Superior temporal gyrus (tissue), 1 donor: ENCODE data around the gene KIF11.
"Not testable (repeated sequence)": the region's sequence is repeated elsewhere in the genome, so short reads cannot be mapped to it uniquely, and the experiment has no call there.

ENCODE experiments used
- DNase-seq: peaks from one replicate; pipeline ENCODE4 v3.0.0-alpha.2; 2016; ENCODE audit errors: extremely low spot score

KIF11 gene

DNA sequence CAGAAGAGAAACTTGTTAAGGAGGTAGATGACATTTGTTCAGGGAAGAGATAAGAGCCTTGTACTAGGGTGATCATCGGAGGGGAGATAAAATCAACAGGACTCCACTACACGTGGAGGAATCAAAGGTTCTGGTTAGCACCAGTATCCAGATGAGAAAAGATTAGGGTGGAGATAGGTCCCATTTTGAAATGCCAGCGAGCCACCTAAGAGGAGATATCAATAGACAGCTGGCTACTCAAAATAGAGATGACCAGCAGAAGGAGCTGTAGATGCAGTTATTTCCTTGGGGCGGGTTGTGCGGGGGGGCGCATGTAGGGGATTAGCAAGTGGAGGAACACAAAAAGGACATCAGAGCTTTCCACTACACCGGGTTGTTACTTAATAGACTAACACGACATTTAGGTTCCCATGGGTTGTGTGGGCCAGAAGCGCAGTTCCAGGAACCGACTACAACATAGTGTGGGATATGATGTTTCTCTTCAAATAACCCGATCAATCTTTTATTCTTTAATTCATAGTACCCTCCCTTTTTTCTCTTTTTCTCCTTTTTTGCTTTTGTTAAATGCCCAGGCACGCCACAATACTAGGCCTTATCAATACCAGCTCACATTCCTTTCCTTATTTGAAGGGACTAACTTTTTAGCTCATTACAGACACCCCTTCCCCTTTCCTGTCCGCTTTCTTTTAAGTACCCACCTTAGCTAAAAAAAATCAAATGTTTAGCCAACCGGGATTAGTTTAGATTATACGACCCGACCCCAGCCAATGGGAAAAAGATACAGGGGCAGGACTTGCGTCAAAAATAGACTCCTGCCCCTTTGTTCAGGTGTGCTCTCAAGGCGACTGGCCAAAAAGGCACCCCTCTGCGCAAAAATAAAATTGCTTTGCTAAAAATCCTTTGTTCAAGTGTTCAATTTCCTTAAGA lies 2.0 kb upstream of the KIF11 start:
- DNase-seq: peak; percentile 50

DNA sequence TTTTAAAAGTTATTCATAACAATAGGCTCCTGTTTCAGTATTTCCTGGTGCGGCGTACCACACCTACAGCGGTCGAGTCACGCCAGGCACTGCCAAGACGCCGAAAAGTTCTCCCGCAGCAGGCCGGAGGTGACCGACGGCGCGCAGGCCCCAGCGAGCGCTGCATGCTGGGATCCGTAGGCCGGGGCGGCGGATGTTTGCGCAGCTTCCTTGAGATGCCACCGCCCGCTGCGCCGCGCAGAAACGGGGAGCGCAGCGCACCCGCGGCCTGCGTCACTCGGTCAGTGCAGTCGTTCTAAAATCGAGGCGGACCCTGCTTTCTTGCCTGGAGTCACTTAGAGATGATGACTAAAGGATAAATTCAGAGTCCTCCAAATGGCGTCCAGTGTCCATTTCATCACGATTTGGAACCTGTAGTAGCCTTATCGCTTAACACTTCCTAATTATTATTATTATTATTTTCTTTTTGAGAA lies 1.3 kb upstream of the KIF11 start:
- peak; percentile 90 for DNase-seq

DNA sequence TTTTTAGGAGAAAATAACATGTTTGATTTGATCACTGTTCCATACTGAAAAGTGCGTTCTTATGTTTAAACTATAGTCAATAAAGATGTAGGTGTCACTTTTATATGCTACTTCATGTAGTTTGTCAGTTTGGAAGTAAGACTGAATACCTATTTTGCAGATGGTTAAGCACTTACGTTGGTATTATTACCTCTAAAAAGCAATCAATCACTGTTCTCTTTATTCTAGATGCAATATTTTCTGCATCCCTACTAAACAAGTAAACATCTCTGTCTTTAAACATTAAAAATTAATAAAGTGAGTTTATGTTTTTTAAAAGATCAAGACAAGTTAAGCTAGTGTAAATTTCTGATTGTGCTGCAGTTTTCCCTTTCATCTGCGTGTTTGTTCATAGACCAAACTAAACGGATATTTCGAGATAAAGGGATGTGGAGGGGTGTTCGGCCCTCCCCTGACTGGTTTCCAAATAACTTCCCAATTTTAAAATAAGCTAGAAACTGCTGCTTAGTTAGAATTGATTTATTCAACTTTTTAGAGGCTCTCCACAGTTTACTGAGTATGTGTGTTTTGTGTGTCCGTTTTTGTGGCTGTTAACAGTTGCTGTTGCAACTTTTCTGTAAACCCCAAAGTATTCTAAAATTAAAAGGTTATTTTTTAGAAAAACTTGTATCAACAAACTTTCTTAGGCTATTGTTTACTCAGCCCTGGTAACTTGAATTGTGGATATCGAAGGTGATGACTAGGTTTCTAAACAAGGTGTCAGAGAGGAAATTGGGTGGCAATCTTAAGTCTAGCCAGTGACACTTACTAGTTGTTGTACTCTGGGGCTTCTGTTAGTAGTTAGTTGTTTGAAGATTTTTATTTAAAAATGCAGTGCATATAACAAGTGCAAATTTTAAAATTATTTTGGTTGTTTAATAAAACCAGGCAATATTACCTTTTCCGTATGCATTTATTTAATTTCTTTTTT lies 974 bp downstream of the KIF11 start:
- no peak for DNase-seq

DNA sequence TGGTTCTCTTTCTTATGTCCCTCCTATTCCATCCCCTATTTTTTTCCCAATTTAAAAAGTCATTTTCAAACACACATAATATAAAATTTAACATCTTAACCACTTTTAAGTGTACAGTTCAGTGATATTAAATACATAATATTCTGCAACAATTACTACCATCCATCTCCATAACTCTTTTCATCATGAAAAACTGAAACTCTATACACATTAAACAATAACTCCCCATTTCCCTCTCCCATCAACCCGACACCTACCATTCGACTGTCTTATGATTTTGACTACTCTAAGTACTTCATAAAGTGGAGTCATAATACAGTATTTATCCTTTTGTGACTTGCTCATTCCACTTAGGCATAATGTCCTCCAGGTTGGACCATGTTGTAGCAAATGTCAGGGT lies 2.6 kb downstream of the KIF11 start:
- no peak for DNase-seq

DNA sequence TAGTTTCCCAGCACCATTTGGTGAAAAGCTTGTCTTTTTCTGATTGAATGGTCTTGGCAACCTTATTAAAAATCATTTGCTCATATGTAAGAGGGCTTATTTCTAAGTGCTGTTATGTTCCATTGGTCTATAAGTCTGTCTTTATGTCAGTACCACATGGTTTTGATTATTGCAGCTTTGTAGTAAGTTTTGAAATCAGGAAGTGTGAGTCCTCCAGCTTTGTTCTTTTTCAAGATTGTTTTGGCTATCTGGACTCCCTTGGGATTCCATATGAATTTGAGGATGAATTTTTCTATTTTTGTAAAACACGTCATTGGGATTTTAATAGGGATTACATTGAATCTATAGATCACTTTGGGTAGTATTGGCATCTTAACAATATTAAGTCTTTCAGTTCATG lies 5.4 kb downstream of the KIF11 start:
- no peak for DNase-seq

DNA sequence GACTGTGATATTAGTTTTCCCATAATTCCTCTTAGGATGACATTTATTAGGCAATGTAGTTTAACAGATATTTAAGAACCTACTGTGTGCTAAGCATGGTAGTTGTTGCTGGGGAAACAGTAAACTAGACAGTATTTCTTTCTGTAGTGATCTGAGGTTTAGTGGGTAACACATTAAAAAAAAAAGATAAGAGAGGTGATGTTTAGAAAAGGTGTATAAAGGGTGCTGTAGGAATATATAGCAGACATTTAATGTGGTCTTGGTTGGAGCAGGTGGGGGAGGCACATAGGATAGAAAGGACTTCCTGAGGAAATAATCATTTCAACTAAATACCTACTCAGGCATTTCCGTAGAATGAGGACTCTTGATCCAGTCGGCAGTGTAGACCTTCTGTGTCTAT lies 11.9 kb downstream of the KIF11 start:
- no peak for DNase-seq

DNA sequence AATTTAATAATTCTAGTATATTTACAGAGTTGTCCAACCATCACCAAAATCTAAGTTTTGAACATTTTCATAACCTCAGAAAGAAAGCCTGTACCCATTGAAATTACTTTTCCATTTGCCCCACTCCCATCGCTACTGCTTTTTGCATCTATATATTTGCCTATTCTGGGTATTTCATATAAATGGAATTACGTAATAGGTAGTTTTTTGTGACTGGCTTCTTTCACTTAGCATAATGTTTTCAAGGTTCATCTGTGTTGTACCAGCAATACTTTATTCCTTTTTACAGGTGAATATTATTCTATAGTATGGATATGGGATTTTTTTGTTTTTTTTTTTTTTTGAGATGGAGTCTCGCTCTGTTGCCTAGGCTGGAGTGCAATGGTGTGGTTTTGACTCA lies 22.6 kb downstream of the KIF11 start:
- no peak for DNase-seq

DNA sequence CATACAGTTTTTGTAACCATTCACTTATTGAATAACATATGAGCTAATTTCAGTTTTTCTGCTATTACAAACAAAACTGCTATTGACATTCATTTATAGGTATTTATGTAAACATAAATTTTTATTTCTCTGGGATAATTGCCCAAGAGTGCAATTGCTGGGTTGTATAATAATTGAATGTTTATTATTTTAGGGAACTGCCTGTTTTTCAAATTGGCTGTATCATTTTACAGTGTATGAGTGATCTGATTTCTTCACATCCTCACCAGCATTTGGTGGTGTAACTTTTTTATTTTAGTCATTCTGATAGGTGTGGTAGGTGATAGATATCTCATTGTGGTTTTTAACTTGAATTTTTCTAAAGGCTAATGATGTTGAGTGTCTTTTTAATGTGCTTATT lies 26.4 kb downstream of the KIF11 start:
- DNase-seq: no peak

DNA sequence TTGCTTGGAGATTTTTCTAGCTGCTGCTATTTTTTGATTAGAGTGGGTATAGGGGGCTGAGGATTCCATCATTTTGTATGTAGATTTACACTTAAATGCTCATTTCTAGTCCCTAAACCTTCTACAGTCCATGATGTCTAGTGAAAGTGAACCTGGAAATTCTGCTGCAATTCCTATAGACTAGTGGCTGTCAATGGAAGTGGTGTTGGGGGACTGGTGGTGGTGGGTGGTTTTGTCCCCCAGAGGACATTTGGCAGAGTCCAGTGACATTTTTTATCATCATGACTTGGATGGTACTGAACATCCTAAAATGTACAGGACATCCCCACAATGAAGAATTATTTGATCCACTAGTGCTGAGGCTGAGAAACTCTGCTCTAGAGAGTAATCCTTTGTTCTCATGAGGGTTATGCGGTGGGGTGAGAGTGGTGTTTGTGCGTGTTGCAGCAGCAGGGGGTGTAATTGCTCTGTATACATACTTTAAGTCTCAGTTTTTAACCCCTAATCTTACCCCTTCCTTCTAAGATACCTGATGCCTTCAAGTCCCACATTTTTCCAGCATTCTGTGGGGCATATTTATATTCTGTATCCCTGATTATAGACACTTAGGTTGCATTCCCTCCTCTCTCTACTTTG lies 35.0 kb downstream of the KIF11 start:
- no peak for DNase-seq

DNA sequence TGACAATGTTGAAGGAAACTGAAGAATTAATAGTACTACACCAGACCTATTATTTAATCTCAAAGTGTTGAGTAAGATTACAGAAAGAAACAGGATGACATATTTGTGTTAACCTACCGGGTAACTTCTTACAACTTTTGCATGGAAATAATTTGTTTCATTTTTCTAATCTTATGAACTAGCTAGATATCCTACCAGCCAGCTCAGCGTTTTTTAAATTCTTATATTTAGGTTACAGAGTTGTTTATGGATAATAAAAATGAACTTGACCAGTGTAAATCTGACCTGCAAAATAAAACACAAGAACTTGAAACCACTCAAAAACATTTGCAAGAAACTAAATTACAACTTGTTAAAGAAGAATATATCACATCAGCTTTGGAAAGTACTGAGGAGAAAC lies 37.0 kb downstream of the KIF11 start:
- no peak for DNase-seq

DNA sequence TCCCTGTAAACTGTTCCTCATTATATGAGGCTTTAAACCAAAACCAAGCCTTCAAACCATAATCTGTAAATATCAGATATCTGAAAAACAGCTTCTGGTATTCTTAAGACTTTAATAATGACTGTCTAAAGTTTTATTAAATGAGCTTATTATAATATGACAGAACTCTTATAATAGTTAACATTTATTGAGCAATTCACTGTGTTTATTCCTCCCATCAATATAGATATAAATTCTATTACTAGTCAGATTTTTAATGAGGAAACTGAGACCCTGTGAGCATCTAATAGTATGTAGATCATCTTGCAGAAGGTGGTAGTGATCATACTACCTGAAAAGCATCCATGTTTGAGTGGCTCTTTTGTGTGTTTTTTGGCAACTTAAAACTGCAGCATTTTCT lies 45.1 kb downstream of the KIF11 start:
- DNase-seq: no peak

DNA sequence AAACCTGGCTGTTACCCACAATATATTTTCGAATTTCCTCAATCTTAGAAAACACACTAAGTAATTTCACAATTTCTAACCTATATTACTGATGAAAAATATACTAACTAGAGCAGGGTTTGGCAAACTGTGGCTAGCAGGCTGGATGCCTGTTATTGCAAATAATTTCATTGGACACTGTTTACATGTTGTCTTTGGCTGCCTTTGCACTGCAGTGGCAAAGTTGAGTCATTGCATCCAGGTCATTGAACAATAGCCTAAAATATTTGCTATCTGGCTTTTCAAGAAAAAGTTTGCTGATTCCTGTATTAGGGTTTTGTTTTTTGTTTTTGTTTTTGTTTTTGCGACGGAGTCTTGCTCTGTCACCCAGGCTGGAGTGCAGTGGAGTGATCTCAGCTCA lies 47.2 kb downstream of the KIF11 start:
- DNase-seq: no peak

DNA sequence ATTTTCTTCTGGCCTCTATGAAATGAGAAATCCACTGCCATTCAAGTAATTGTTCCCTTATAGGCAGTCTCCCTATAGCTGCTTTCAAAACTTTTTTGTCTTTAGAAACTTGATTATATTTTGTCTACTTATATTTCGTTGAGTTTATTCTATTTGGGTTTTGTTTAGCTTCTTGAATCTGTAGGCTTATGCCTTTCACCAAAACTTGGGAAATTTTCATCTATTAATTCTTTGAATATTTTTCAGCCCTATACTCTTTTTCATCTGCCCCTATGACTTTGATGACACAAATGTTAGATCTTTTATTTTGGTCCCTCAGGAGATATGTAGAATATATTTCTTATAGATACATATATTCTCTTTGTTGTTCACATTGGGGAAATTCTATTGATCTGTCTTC lies 48.6 kb downstream of the KIF11 start:
- DNase-seq: no peak

DNA sequence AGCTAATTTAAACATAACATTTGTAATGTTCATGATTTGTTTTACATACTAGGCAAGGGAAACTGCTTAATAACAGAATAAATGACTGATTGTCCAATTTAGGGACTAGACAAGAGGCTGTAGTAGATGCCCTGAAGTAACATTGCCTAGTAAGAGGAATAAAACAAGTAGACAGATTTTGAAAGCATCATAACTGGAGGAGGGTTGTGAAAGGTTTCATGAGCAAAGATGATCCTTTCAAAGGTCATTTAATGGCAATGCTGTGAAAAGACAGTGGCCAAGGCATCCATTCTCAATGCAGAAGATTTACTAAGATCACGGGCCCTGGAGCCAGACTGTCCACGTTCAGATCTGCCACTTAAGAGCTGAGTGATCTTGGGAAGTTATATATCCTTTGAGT lies 52.0 kb downstream of the KIF11 start:
- DNase-seq: no peak

DNA sequence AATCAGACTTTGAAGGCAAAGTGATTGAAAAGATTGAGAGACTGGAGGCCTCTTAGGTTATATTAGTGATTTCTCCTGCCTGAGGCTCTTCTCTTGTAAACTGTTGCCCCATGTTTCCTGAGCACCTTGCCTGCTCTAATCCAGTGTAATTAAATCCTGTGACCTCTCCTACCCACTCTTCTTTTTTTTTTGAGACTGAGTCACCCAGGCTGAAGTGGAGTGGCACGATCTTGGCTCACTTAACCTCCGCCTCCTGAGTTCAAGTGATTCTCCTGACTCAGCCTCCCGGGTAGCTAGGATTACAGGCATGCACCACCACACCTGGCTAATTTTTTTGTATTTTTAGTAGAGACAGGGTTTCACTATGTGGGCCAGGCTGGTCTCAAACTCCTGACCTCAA lies 57.9 kb downstream of the KIF11 start:
- DNase-seq: not testable (repeated sequence)

DNA sequence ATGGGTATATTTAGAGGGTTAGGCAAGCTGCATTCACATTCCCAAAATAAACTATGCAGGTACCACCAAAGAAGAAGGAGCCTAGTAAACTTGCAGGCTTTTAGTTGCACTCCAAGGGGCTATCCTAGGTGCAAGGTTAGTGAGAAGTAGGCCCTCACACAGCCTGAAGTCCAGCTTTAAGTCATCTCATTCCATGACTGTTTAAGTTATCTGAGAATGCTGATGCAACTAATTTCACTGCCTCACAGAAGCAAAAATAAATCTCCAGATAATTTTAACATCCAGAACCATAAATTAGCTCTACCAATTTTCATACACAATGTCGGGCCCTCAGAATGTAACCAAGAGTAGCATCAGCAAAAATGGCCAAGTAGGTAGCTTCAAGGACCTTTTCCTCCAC lies 62.5 kb downstream of the KIF11 start:
- no peak for DNase-seq

DNA sequence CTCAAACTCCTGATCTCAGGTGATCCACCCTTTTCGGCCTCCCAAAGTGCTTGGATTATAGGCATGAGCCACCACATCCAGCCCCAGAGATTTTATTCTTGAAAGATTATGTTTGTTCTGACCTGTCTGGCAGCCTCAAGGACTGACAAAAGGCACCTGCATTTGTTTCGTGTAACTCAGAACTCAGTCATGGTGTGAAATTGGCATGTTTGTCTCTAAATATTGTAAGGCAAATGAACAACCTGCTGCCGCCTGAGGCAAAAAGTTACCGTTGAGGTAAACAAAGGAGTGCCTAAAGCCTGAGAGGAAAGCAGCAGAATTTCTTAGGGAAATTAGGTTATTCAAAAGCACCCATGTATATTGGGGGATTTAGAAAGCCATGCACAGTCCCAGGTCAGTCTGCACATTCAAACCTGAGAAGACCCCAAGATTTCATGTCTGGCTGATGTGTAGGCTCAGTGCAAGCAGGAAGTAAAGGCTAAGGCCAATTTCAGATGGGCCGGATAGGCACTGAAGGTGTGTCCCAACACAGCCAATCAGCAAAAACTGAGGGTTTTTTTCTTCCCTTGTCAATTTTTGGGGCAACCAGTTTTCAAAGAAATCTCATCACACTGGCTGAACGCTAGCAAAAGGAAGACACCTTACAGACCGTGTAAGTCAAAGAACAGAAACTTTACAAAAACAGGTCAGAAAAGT lies 63.5 kb downstream of the KIF11 start:
- no peak for DNase-seq

DNA sequence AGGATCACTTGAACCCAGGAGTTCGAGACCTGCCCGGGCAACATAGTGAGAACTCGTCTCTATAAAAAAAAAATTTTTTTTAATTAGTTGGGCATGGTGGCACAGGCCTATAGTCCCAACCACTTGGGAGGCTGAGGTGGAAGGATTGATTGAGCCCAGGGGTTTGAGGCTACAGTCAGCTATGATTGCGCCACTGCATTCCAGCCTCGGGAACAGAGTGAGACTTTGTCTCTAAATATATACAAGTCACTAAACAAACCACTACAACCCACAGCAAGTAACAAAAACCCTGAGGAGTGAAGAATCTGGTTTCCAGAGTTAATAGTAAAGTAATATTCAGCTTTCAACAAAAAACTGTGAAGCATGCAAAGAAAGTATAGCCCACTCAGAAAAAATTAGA lies 64.1 kb downstream of the KIF11 start:
- no peak for DNase-seq

DNA sequence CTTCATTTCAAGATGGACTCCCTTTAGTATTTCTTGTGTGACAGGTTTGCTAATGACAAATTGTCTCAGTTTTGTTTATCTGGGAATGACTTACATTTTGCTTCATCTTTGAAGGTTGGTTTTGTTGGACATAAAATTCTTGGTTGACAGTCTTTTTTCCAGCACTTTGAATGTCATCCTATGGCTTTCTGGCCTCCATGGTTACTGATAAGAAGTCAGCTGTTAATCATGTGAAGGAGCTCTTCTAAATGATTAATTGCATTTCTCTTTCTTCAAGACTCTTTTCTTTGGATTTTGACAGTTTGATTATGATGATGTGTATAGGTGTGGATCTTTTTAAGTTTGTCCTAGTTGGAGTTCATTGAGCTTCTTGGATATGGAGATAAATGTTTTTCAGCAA lies 69.9 kb downstream of the KIF11 start:
- DNase-seq: no peak

DNA sequence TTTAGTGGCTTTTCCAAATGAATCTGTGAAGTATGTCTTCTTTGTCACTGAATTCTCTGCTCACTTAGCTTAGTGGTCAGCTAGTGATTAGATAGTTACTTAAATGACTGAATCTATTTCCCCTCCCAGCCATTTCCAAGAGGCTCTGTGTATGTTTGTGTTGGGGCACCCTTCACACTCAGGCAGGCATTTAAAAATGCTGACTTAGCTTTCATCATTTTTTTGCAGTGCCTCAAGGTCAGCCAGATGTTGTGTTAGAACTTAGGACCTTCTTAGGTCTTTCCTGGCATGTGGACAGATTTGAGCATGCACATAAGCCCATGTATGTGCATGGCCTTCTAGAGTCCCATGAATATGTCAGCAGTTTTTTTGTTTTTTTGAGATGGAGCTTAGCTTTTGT lies 71.4 kb downstream of the KIF11 start:
- DNase-seq: no peak

DNA sequence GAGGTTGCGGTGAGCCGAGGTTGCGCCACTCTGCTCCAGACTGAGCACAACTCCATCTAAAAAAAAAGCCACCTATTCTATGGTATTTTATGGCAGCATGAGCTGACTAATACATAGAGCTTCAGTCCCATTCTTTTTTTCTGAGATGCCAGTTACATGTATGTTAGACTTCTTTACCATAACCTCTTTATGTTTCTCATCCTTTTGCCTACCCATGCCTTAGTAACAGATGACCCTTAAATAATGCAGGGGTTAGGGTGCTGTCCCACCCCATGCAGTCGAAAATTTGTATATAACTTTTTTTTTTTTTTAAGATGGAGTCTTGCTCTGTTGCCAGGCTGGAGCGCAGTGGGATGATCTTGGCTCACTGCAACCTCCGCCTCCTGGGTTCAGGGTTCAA lies 74.1 kb downstream of the KIF11 start:
- no peak for DNase-seq

DNA sequence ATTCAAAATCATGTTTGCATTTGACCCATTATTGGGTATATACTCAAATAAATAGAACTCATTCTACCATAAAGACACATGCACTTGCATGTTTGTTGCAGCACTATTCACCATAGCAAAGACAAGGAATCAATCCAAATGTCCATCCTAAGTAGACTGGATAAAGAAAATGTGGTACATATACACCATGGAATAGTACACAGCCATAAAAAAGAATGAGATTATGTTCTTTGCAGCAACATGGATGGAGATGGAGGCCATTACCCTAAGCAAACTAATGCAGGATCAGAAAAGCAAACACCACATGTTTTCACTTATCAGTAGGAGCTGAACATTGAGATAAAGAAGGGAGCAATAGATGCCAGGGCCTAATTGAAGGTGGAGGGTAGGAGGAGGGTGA lies 84.8 kb downstream of the KIF11 start:
- DNase-seq: no peak
